HCT116 (cell line): ENCODE data around the gene SFRP4. TPM values are rescaled to one million over a fixed set of nuclear protein-coding genes. Genes with fewer than 3 reads are reported as not detected.

Experiments
- ATAC-seq: fragments of 200-7000 bp; cut with Tn5 transposase; 2 replicates; pipeline ENCODE4 v1.9.1; 2020; ENCODE audit warnings: mild to moderate bottlenecking, moderate library complexity
- BruUV-seq: library from RNA; stranded (reverse); fragments of 400-500 nt; replicated peaks from 2 replicates; lab custom pipeline; 2021; lab: Mats Ljungman, UMichigan
- CTCF ChIA-PET: fragments of 300-600 bp; sonication (Branson Sonifier 250); formaldehyde crosslinking; loops from one replicate; lab custom pipeline; 2021; ENCODE audit warnings: antibody characterized with exemption; lab: Charles Lee
- POLR2A ChIA-PET: fragments of 300-600, 350-600 bp; sonication (Branson Sonifier 250); formaldehyde crosslinking; loops from one replicate; lab custom pipeline; 2021; ENCODE audit warnings: antibody characterized with exemption; lab: Charles Lee
- RAD21 ChIA-PET, 2 experiments: fragments of 300-600 bp; sonication (Branson Sonifier 250); formaldehyde crosslinking; loops; one replicate each; lab custom pipeline; 2023; ENCODE audit warnings: low total read pairs in 2 of 2; ENCODE audit not compliant: uncharacterized antibody in 2 of 2, unreplicated experiment in 2 of 2, low non-redundant PET in 1 of 2; lab: Charles Lee
- DNase-seq: peaks from one replicate; pipeline ENCODE4 v3.0.0-alpha.2; 2010; ENCODE audit warnings: low read depth, low spot score
- H2AFZ ChIP-seq: fragments of 200-600 bp; shearing (Covaris generic), sonication (generic); 2 replicates; pipeline ENCODE4 v1.6.1; 2017; ENCODE audit warnings: low read depth, mixed run types, mixed read lengths, antibody characterized with exemption, low read length; ENCODE audit not compliant: poor library complexity, severe bottlenecking
- H3K27ac ChIP-seq: 2 replicates; pipeline ENCODE4 v1.5.1; 2012; ENCODE audit warnings: low read depth, low read length
- H3K27me3 ChIP-seq: fragments of 200-600 bp; sonication (generic); 2 replicates; pipeline ENCODE4 v1.6.1; 2016; ENCODE audit warnings: mixed run types, low read length, mixed read lengths; ENCODE audit not compliant: insufficient read depth
- H3K36me3 ChIP-seq, 2 experiments: fragments of 200-500 bp in 1 of 2; fragments of 200-600 bp in 1 of 2; sonication (Bioruptor generic) in 1 of 2; sonication (generic) in 1 of 2; 2 replicates each; pipeline versions ENCODE4 v1.5.1 to v1.6.1; 2014 to 2016; ENCODE audit warnings: low read length in 2 of 2, inconsistent platforms in 1 of 2, mixed read lengths in 1 of 2, mixed run types in 1 of 2; ENCODE audit not compliant: insufficient read depth in 2 of 2, control insufficient read depth in 1 of 2
- H3K4me1 ChIP-seq, 2 experiments: fragments of 200-600 bp in 1 of 2; sonication (generic) in 1 of 2; 2 replicates each; pipeline versions ENCODE4 v1.5.1 to v1.6.1; 2012 to 2017; ENCODE audit warnings: low read length in 2 of 2, inconsistent platforms in 1 of 2, mild to moderate bottlenecking in 1 of 2, mixed read lengths in 1 of 2, mixed run types in 1 of 2, moderate library complexity in 1 of 2; ENCODE audit not compliant: insufficient read depth in 2 of 2, control insufficient read depth in 1 of 2
- H3K4me2 ChIP-seq: fragments of 200-600 bp; sonication (generic); 2 replicates; pipeline ENCODE4 v1.6.1; 2017; ENCODE audit warnings: mixed run types, low read length, mixed read lengths
- H3K4me3 ChIP-seq, 2 experiments: fragments of 200-600 bp in 1 of 2; sonication (generic) in 1 of 2; replicated peaks in 1 of 2; 2 replicates each; pipeline ENCODE4 v1.5.1; 2011 to 2016; ENCODE audit warnings: low read length in 2 of 2, control low read depth in 1 of 2, low read depth in 1 of 2, mild to moderate bottlenecking in 1 of 2, mixed read lengths in 1 of 2, mixed run types in 1 of 2
- H3K79me2 ChIP-seq: fragments of 200-600 bp; sonication (generic); 2 replicates; pipeline ENCODE4 v1.6.1; 2017; ENCODE audit warnings: mild to moderate bottlenecking, mixed run types, low read length, moderate library complexity, mixed read lengths; ENCODE audit not compliant: insufficient read depth
- H3K9ac ChIP-seq: fragments of 200-600 bp; sonication (generic); 2 replicates; pipeline ENCODE4 v1.6.1; 2016; ENCODE audit warnings: low read length, mixed read lengths
- H3K9me2 ChIP-seq: fragments of 200-600 bp; sonication (generic), shearing (Covaris generic); 2 replicates; pipeline ENCODE4 v1.6.1; 2017; ENCODE audit warnings: mixed run types, mild to moderate bottlenecking, moderate library complexity; ENCODE audit not compliant: insufficient read depth
- H3K9me3 ChIP-seq, 2 experiments: fragments of 200-500 bp in 1 of 2; fragments of 200-600 bp in 1 of 2; sonication (Bioruptor generic) in 1 of 2; sonication (generic) in 1 of 2; 2 replicates each; pipeline ENCODE4 v1.6.1; 2014 to 2017; ENCODE audit warnings: low read length in 2 of 2, mixed read lengths in 2 of 2, inconsistent platforms in 1 of 2, low read depth in 1 of 2, mild to moderate bottlenecking in 1 of 2, mixed run types in 1 of 2, moderate library complexity in 1 of 2; ENCODE audit not compliant: control insufficient read depth in 1 of 2, insufficient read depth in 1 of 2
- H4K20me1 ChIP-seq: fragments of 200-600 bp; sonication (generic), shearing (Covaris generic); 2 replicates; pipeline ENCODE4 v1.6.1; 2017; ENCODE audit warnings: mixed run types, mild to moderate bottlenecking, moderate library complexity; ENCODE audit not compliant: insufficient read depth
- CEBPB ChIP-seq: IDR thresholded peaks from 2 replicates; pipeline ENCODE4 v1.6.1; 2012; ENCODE audit warnings: low read depth
- EGR1 ChIP-seq: IDR thresholded peaks from 2 replicates; pipeline ENCODE4 v1.6.1; 2012; ENCODE audit warnings: low read depth
- EZH2phosphoT487 ChIP-seq: fragments of 200-600 bp; IDR thresholded peaks from 2 replicates; pipeline ENCODE4 v1.6.1; 2018; ENCODE audit warnings: antibody characterized with exemption, borderline replicate concordance
- FOSL1 ChIP-seq: IDR thresholded peaks from 2 replicates; pipeline ENCODE4 v1.6.1; 2012; ENCODE audit warnings: low read depth
- JUND ChIP-seq: IDR thresholded peaks from 2 replicates; pipeline ENCODE4 v1.6.1; 2012
- POLR2A ChIP-seq: IDR thresholded peaks from 2 replicates; pipeline ENCODE4 v1.7.0; 2011; ENCODE audit warnings: borderline replicate concordance; ENCODE audit not compliant: insufficient read depth, insufficient read length; ENCODE audit errors: extremely low read depth
- POLR2AphosphoS5 ChIP-seq: IDR thresholded peaks from 2 replicates; pipeline ENCODE4 v1.6.1; 2011; ENCODE audit warnings: mild to moderate bottlenecking, low read depth, low read length, moderate library complexity
- RAD21 ChIP-seq: IDR thresholded peaks from 2 replicates; pipeline ENCODE4 v1.6.1; 2012; ENCODE audit warnings: low read depth, mild to moderate bottlenecking
- SP1 ChIP-seq: IDR thresholded peaks from 2 replicates; pipeline ENCODE4 v1.6.1; 2012; ENCODE audit warnings: low read depth
- YY1 ChIP-seq: IDR thresholded peaks from 2 replicates; pipeline ENCODE4 v1.6.1; 2011; ENCODE audit warnings: low read length, low read depth, moderate library complexity, mild to moderate bottlenecking; ENCODE audit not compliant: insufficient replicate concordance; ENCODE audit errors: extremely low read depth
- ZFX ChIP-seq: fragments of 450-650 bp; IDR thresholded peaks from 2 replicates; pipeline ENCODE4 v1.6.1; 2017
- ZNF274 ChIP-seq: fragments of 200-500 bp; sonication (Bioruptor generic); IDR thresholded peaks from 2 replicates; pipeline ENCODE4 v1.6.1; 2014; ENCODE audit warnings: mild to moderate bottlenecking, low read depth, low read length, inconsistent platforms
- intact Hi-C: fragments of 100-400 bp; cut with micrococcal nuclease; formaldehyde crosslinking; loops from 2 replicates; pipeline ENCODE4 v1.10.0; 2022
- total RNA-seq: library from RNA; stranded (reverse); gene quantifications from one replicate; pipeline ENCODE4 v1.2.1, GENCODE V29; 2021; ENCODE audit not compliant: unreplicated experiment
- TF ChIP-seq, protein P1 (sequence below), 3 experiments: fragments of 200-600 bp in 1 of 3; sonication (generic) in 1 of 3; IDR thresholded peaks in 2 of 3; conservative IDR thresholded peaks in 1 of 3; 2 replicates each; pipeline ENCODE4 v1.5.1; 2012 to 2017; ENCODE audit warnings: low read depth in 2 of 3, low read length in 2 of 3, antibody characterized with exemption in 1 of 3, borderline replicate concordance in 1 of 3, control low read depth in 1 of 3, mild to moderate bottlenecking in 1 of 3, mixed read lengths in 1 of 3, mixed run types in 1 of 3, moderate library complexity in 1 of 3; ENCODE audit not compliant: insufficient read depth in 1 of 3
- TF ChIP-seq, protein P2 (sequence below): IDR thresholded peaks from 2 replicates; pipeline ENCODE4 v1.6.1; 2012; ENCODE audit warnings: low read depth
- TF ChIP-seq, protein P3 (sequence below): IDR thresholded peaks from 2 replicates; pipeline ENCODE4 v1.6.1; 2012
- TF ChIP-seq, protein P4 (sequence below): IDR thresholded peaks from 2 replicates; pipeline ENCODE4 v1.6.1; 2012
- TF ChIP-seq, protein P5 (sequence below): IDR thresholded peaks from 2 replicates; pipeline ENCODE4 v1.6.1; 2011; ENCODE audit warnings: mild to moderate bottlenecking, low read length, moderate library complexity; ENCODE audit not compliant: insufficient replicate concordance; ENCODE audit errors: extremely low read depth

The SFRP4 gene
- total RNA-seq, 1 experiment from 2014 or later, result 0.25 TPM

DNA sequence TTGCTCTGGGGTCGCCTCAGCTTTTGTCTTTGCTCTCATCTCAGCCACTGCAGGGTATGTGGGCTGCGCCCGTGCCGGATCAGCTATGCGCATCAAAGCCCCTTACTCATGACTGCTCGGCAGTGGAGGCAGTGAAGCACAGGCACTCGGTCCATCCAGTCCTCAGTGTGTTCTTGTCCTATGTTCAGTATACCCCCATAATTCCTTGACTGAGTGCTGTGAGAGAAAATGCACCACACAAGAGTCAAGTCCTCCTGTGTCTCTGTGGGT lies 31.3 kb upstream of the SFRP4 start:
- H3K9me2 ChIP-seq, result no peaks in the 10 kb centered on the region
- intact Hi-C loops, result no loop called here
- ChIA-PET CTCF (no interaction called here), POLR2A (no interaction called here), RAD21 (no interaction called here)
- no peaks in the 10 kb centered on the region for H3K9me3 ChIP-seq
- BruUV-seq, result no TSS peak
- H3K27ac ChIP-seq, result no peak overlapping the region
- H3K4me2 ChIP-seq, result no peak overlapping the region
- H4K20me1 ChIP-seq, result no peaks in the 10 kb centered on the region
- peaks cover 7% of the 10 kb centered on the region; the same call in 1 of the 2 replicates for H3K79me2 ChIP-seq
- DNase-seq, result no peak
- no peak for ATAC-seq
- H3K4me3 ChIP-seq, result no peak overlapping the region
- H3K36me3 ChIP-seq, result no peaks in the 10 kb centered on the region
- H3K4me1 ChIP-seq, result peaks cover under 1 to 4% of the 10 kb centered on the region in 2 experiments
- TF ChIP-seq EGR1, result no peak
- no peak for TF ChIP-seq ZFX
- no peak for TF ChIP-seq ZNF274
- TF ChIP-seq, protein P1, sequence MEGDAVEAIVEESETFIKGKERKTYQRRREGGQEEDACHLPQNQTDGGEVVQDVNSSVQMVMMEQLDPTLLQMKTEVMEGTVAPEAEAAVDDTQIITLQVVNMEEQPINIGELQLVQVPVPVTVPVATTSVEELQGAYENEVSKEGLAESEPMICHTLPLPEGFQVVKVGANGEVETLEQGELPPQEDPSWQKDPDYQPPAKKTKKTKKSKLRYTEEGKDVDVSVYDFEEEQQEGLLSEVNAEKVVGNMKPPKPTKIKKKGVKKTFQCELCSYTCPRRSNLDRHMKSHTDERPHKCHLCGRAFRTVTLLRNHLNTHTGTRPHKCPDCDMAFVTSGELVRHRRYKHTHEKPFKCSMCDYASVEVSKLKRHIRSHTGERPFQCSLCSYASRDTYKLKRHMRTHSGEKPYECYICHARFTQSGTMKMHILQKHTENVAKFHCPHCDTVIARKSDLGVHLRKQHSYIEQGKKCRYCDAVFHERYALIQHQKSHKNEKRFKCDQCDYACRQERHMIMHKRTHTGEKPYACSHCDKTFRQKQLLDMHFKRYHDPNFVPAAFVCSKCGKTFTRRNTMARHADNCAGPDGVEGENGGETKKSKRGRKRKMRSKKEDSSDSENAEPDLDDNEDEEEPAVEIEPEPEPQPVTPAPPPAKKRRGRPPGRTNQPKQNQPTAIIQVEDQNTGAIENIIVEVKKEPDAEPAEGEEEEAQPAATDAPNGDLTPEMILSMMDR (IDR thresholded peaks at IDR 0.05 in 2 of 3, conservative IDR thresholded peaks at IDR 0.05 in 1 of 3; ENCODE audit: borderline replicate concordance in 1 of 3, insufficient read depth in 1 of 3, low read depth in 2 of 3, low read length in 2 of 3), result no peak
- TF ChIP-seq YY1, result no peak
- TF ChIP-seq, protein P2, sequence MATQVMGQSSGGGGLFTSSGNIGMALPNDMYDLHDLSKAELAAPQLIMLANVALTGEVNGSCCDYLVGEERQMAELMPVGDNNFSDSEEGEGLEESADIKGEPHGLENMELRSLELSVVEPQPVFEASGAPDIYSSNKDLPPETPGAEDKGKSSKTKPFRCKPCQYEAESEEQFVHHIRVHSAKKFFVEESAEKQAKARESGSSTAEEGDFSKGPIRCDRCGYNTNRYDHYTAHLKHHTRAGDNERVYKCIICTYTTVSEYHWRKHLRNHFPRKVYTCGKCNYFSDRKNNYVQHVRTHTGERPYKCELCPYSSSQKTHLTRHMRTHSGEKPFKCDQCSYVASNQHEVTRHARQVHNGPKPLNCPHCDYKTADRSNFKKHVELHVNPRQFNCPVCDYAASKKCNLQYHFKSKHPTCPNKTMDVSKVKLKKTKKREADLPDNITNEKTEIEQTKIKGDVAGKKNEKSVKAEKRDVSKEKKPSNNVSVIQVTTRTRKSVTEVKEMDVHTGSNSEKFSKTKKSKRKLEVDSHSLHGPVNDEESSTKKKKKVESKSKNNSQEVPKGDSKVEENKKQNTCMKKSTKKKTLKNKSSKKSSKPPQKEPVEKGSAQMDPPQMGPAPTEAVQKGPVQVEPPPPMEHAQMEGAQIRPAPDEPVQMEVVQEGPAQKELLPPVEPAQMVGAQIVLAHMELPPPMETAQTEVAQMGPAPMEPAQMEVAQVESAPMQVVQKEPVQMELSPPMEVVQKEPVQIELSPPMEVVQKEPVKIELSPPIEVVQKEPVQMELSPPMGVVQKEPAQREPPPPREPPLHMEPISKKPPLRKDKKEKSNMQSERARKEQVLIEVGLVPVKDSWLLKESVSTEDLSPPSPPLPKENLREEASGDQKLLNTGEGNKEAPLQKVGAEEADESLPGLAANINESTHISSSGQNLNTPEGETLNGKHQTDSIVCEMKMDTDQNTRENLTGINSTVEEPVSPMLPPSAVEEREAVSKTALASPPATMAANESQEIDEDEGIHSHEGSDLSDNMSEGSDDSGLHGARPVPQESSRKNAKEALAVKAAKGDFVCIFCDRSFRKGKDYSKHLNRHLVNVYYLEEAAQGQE, result no peak
- TF ChIP-seq FOSL1, result no peak
- no peak for TF ChIP-seq POLR2AphosphoS5
- no peak for TF ChIP-seq POLR2A
- no peak for TF ChIP-seq JUND
- TF ChIP-seq, protein P3, sequence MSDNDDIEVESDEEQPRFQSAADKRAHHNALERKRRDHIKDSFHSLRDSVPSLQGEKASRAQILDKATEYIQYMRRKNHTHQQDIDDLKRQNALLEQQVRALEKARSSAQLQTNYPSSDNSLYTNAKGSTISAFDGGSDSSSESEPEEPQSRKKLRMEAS, result no peak
- no peak for TF ChIP-seq RAD21
- TF ChIP-seq, protein P4, sequence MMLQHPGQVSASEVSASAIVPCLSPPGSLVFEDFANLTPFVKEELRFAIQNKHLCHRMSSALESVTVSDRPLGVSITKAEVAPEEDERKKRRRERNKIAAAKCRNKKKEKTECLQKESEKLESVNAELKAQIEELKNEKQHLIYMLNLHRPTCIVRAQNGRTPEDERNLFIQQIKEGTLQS, result no peak
- TF ChIP-seq CEBPB, result no peak
- TF ChIP-seq SP1, result no peak
- TF ChIP-seq, protein P5, sequence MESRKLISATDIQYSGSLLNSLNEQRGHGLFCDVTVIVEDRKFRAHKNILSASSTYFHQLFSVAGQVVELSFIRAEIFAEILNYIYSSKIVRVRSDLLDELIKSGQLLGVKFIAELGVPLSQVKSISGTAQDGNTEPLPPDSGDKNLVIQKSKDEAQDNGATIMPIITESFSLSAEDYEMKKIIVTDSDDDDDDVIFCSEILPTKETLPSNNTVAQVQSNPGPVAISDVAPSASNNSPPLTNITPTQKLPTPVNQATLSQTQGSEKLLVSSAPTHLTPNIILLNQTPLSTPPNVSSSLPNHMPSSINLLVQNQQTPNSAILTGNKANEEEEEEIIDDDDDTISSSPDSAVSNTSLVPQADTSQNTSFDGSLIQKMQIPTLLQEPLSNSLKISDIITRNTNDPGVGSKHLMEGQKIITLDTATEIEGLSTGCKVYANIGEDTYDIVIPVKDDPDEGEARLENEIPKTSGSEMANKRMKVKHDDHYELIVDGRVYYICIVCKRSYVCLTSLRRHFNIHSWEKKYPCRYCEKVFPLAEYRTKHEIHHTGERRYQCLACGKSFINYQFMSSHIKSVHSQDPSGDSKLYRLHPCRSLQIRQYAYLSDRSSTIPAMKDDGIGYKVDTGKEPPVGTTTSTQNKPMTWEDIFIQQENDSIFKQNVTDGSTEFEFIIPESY, result no peak
- TF ChIP-seq EZH2phosphoT487, result no peak
- H3K9ac ChIP-seq, result no peak overlapping the region
- H2AFZ ChIP-seq, result no peak overlapping the region
- no peaks in the 10 kb centered on the region for H3K27me3 ChIP-seq
